G401 (cell line): Measurements from ENCODE around the gene SNU13. TPM values are rescaled to one million over a fixed set of nuclear protein-coding genes. Genes with fewer than 3 reads are reported as not detected.
"Not testable (repeated sequence)": the region's sequence is repeated elsewhere in the genome, so short reads cannot be mapped to it uniquely, and the experiment has no call there.

Experiments used
- DNase-seq: peaks from one replicate; pipeline ENCODE4 v3.0.0-alpha.2; 2015; ENCODE audit warnings: low spot score
- in situ Hi-C: cut with HindIII; loops from 2 replicates; pipeline ENCODE4 v1.10.0; 2016; ENCODE audit warnings: low sequenced_read_pairs, mixed read lengths
- total RNA-seq: library from RNA; depleted of rRNA; stranded (reverse); fragments of >200 nt; shearing (Covaris generic); gene quantifications from 2 replicates; pipeline ENCODE4 v1.2.3, GENCODE V29; 2014; rRNA removed

Gene SNU13
- total RNA-seq = 152 and 186 TPM in 2 replicates

- peak; percentile 95 for DNase-seq
- in situ Hi-C loops = no loop called here
Measured at GRCh38 chr22:41688365-41689211, at the start of gene SNU13. Gene SNU13, minus strand, starts transcription at chr22:41688867. Its CDS starts 71 bp downstream, at chr22:41688796.

- not testable (repeated sequence) for DNase-seq
- in situ Hi-C loops = loop anchor here (25.0 kb wide), 1 partner anchor 154 kb away; no protein-coding TSS in a partner anchor
Measured at GRCh38 chr22:41733241-41733640, 44.6 kb upstream of the SNU13 start.

GRCh38 chr22:41732096-41732772, 43.6 kb upstream of the SNU13 start:
- no peak for DNase-seq
- in situ Hi-C loops = loop anchor here (25.0 kb wide), 1 partner anchor 155 kb away; no protein-coding TSS in a partner anchor

- in situ Hi-C loops = loop anchor here (25.0 kb wide), 1 partner anchor 156 kb away; no protein-coding TSS in a partner anchor
- DNase-seq = no peak
Measured at GRCh38 chr22:41731609-41732008, 42.9 kb upstream of the SNU13 start.

GRCh38 chr22:41725510-41726110, 36.9 kb upstream of the SNU13 start:
- no peak for DNase-seq
- in situ Hi-C loops = loop anchor here (25.0 kb wide), 1 partner anchor 162 kb away; no protein-coding TSS in a partner anchor

GRCh38 chr22:41722496-41722895, 33.8 kb upstream of the SNU13 start:
- in situ Hi-C loops = no loop called here

GRCh38 chr22:41713004-41713403, 24.3 kb upstream of the SNU13 start:
- in situ Hi-C loops = no loop called here
- DNase-seq = no peak

More at GRCh38 chr22:41722496-41722895, 33.8 kb upstream of the SNU13 start:
- DNase-seq = no peak

- DNase-seq = no peak
- in situ Hi-C loops = no loop called here
Measured at GRCh38 chr22:41709341-41709740, 20.7 kb upstream of the SNU13 start.

- in situ Hi-C loops = no loop called here
- no peak for DNase-seq
Measured at GRCh38 chr22:41702763-41703162, 14.1 kb upstream of the SNU13 start.

GRCh38 chr22:41700108-41700364, 11.4 kb upstream of the SNU13 start:
- in situ Hi-C loops = no loop called here
- DNase-seq = no peak

GRCh38 chr22:41699264-41700107, 10.8 kb upstream of the SNU13 start, which contains the start of gene MEI1:
Gene MEI1, plus strand, starts transcription at chr22:41699503. Its CDS starts 36 bp downstream, at chr22:41699539.
- peak; percentile 87 for DNase-seq
- in situ Hi-C loops = no loop called here

- in situ Hi-C loops = no loop called here
- DNase-seq = peak; percentile 93
Measured at GRCh38 chr22:41697126-41697775, 8.6 kb upstream of the SNU13 start.

GRCh38 chr22:41696703-41697102, 8.0 kb upstream of the SNU13 start:
- in situ Hi-C loops = no loop called here
- no peak for DNase-seq

GRCh38 chr22:41695211-41695610, 6.5 kb upstream of the SNU13 start:
- no peak for DNase-seq
- in situ Hi-C loops = no loop called here

- DNase-seq = no peak
- in situ Hi-C loops = no loop called here
Measured at GRCh38 chr22:41690476-41690875, 1.8 kb upstream of the SNU13 start.

GRCh38 chr22:41687901-41688364, 734 bp downstream of the SNU13 start:
- peak; percentile 29 for DNase-seq
- in situ Hi-C loops = no loop called here

GRCh38 chr22:41686890-41687289, 1.8 kb downstream of the SNU13 start:
- DNase-seq, in situ Hi-C loops: not testable (repeated sequence)

GRCh38 chr22:41684194-41684593, 4.5 kb downstream of the SNU13 start:
- in situ Hi-C loops = no loop called here
- no peak for DNase-seq
